NCI-H1092 treated with DMSO at 0.1 percent for 48 hours (cell line): Measurements from ENCODE around the gene SIK2.

ENCODE experiments used
- DNase-seq: peaks from one replicate; lab custom pipeline; 2025; lab: John Stamatoyannopoulos, UW

Gene SIK2

DNA sequence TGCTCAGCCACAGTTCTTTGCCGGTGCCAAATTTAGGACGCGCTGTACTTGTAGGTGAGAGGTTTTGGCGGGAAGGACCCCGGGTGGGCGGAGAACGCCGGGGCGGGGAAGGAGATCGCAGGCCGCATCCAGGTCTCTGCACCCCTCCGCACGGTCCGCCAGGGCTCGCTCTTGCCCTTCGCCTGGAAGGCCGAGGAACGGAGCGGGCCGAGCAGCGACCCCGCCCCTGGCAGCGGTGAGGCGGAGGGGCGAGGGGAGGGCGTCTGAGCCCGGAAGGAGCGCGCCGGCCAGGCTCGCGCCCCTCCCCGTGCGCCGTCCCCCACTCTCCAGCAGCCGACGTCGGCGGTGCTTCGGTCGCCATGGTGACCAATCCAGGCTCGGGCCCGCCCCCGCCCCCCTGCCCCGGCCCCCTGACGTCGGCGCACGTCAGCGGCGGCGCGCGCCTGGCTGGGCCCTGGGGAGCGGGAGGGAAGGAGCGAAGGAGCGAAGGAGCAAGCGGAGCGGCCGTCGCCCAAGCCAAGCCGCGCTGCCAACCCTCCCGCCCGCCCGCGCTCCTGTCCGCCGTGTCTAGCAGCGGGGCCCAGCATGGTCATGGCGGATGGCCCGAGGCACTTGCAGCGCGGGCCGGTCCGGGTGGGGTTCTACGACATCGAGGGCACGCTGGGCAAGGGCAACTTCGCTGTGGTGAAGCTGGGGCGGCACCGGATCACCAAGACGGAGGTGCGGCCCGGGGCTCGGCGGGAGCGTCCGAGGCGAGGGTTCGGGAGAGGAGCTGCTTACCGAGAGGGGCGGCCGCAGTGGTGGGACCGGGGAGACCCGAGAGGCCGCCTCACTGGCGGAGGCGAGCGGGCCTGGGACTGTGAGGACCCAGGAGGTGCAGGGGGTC is at the start of gene SIK2:
Gene SIK2 (plus strand): TSS at position 471 of the 886 bp plus-strand sequence. CDS start 115 bp downstream, at position 586.
- DNase-seq = peak; percentile 99

- no peak for DNase-seq
Observed at GRCh38 chr11:111554532-111554931, 47.7 kb upstream of the SIK2 start.

DNA sequence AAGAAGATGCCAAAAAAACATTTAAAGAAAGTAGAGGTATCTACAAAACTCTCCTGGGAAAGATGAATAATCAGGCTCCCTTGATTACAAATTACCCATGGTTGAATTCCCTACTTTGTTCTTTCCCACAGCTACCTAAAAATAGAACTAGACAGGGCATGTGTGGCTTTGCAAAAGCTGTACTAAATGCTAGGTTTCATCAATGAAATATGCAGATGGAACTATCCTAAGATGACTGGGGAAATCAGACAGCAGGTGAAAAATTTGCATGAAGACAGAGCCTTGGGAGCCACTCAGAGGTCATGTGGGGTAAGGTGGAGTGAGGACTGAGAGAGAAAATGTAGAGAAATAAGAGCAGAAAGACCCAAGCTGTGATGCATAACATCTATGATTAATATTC is 47.0 kb upstream of the SIK2 start:
- DNase-seq = no peak

- DNase-seq = no peak
Observed at GRCh38 chr11:111557425-111558111, 44.7 kb upstream of the SIK2 start.

GRCh38 chr11:111559800-111560464 is 42.3 kb upstream of the SIK2 start:
- DNase-seq = no peak

DNA sequence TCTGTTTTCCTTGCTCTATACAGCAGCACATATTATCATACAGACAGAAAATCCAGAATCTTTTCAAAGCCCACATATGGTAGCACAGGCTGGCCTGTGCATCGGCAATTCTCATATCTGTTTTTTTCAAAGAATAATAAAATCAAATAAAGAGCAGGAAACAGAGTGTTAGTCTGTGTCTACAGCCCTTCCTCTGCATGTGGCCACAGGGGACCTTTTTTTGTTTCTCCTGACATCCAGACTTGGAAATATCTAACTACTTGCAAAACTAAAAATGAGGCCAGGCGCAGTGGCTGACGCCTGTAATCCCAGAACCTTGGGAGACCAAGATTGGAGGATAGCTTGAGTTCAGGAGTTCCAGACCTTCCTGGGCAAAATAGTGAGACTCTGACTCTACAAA is 41.4 kb upstream of the SIK2 start:
- DNase-seq = no peak

DNA sequence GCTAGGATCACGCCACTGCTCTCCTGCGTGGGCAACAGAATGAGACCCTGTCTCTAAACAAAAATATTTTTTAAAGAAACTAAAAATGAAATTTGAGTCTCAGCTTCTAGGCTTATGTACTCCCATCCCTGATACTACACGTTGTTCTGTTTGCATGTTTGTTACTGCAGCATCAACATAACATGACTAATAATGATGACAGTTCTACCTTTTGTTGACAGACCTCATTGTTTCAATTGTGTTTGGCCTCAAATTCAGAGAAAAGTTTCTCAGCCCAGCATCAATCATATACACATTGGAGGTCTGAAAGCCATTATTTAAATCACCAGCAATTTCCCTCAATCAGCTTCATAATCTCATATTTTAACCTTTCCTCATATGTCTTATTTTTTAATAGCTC is 40.9 kb upstream of the SIK2 start:
- no peak for DNase-seq

- no peak for DNase-seq
Observed at GRCh38 chr11:111561791-111562325, 40.4 kb upstream of the SIK2 start.

DNA sequence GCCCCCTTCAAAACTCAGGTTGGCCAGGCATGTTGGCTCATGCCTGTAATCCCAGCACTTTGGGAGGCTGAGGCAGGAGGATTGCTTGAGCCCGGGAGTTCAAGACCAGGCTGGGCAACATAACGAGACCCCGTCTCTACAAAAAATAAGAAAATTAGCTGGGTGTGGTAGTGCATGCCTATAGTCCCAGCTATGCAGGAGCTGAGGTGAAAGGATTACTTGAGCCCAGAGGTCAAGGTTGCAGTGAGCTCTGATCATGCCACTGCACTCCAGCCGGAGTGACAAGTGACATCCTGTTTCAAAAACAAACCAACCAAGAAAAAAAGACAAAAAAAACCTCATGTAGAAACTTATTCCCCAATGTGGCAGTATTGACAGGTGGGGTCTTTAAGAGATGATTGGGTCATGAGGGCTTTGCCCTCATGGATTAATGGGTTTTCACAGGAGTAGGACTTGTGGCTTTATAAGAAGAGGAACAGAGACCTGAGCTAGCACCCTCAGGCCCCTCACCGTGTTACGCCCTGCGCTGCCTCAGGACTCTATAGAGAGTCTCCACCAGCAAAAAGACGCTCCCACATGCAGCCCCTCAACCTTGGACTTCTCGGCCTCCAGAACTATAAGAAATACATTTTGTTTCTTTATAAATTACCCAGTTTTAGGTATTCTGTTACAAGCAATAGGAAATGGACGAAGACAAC is 39.4 kb upstream of the SIK2 start:
- DNase-seq = no peak

GRCh38 chr11:111565114-111565720 is 37.0 kb upstream of the SIK2 start:
- peak; percentile 42 for DNase-seq

GRCh38 chr11:111566324-111566723 is 35.9 kb upstream of the SIK2 start:
- DNase-seq = no peak

- no peak for DNase-seq
Observed at GRCh38 chr11:111569476-111569875, 32.8 kb upstream of the SIK2 start.

GRCh38 chr11:111570796-111571195 is 31.5 kb upstream of the SIK2 start:
- no peak for DNase-seq

- DNase-seq = no peak
Observed at GRCh38 chr11:111571829-111572501, 30.3 kb upstream of the SIK2 start.

- no peak for DNase-seq
Observed at GRCh38 chr11:111572581-111572980, 29.7 kb upstream of the SIK2 start.

DNA sequence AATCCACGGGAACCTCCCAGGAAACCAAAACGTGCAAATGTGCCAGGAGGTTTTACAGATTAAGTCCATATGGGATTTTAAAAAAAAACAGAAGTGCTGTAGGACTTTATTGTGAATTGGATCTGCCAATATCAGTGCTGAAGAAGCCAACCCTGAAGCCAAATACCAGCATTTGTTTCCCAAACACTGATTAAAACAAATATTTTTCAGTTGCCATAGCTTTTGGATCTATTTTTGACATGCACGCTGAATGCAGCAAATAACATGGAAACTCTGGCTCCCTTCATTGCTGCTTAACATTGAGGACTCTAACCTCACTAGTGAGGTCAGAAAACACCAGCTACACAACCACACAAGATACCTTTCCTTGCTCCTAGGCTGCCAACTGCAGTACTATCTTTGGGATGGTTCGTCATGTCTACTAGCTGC is 28.4 kb upstream of the SIK2 start:
- no peak for DNase-seq

DNA sequence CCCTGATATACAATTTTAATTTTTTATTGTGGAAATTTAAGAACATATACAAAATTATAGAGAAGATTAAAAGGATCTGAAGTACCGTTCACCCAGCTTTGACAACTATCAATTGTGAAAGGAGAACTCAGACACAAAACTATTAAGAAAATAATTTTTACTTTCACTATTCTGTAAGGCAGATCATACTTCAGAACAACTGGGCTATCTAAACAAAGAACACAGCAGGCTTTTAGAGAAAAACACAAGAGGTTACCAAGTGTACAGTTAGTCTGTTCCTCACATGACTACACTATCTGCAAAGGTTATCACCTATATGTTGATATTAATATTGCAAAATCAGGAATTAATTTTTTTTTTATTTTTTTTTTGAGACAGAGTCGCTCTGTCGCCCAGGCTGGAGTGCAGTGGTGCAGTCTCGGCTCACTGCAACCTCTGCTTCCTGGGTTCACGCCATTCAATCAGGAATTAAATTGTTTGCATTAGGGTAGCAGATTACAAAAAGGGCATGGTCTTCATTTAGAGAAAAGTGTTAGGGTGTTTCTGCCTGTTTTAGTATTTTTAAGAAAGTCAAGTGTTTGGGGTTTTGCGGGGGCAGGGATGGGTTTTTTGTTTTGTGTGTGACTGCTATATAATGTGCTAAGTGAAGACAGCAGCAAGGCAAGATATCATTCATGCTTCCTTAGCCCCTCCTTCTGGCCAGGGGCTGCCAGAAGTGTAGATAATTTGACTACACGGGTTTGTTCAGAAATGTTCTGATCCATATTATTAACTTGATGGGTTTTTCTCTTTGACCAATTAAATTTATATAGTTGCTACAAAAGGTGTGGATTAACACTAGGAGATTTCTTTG is 27.6 kb upstream of the SIK2 start:
- peak; percentile 49 for DNase-seq

GRCh38 chr11:111575740-111576139 is 26.5 kb upstream of the SIK2 start:
- no peak for DNase-seq

DNA sequence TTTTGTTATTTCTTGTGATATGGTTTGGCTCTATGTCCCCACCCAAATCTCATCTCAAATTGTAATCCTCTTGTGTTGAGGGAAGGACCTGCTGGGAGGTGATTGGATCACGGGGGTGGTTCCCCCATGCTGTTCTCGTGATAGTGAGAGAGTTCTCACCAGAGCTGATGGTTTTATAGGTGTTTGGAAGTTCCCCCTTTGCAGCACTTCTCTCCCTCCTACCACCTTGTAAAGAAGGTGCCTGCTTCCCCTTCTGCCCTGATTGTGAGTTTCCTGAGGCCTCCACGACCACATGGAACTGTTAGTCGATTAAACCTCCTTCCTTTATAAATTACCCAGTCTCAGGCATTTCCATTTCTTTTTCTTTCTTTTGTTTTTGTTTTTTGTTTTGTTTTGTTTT is 24.4 kb upstream of the SIK2 start:
- no peak for DNase-seq

- no peak for DNase-seq
Observed at GRCh38 chr11:111581341-111581740, 20.9 kb upstream of the SIK2 start.
